Keratinocyte (primary cell): Measurements from ENCODE around the gene ZNF267. TPM values are rescaled to one million over a fixed set of nuclear protein-coding genes. Genes with fewer than 3 reads are reported as not detected.

ENCODE experiments used
- DNase-seq: peaks from one replicate; pipeline ENCODE4 v3.0.0-alpha.2; 2011; ENCODE audit warnings: low read depth, missing footprints, low spot score
- FAIRE-seq: peaks from 2 replicates; lab custom pipeline; 2011; peaks lifted over from hg19 to GRCh38; lab: Jason Lieb, UNC
- H2AFZ ChIP-seq: 2 replicates; pipeline ENCODE4 v1.6.0; 2012; ENCODE audit warnings: low read length, control low read depth, inconsistent platforms; ENCODE audit not compliant: control insufficient read depth
- H3K27ac ChIP-seq: 2 replicates; pipeline ENCODE4 v1.5.1; 2011; ENCODE audit warnings: low read length; ENCODE audit not compliant: control insufficient read depth, insufficient read depth
- H3K27me3 ChIP-seq: 3 replicates; pipeline ENCODE4 v1.6.0; 2011; ENCODE audit warnings: low read length; ENCODE audit not compliant: control insufficient read depth, insufficient read depth; ENCODE audit errors: extremely low read depth
- H3K36me3 ChIP-seq, 2 experiments: 2 replicates in 1 of 2; 3 replicates in 1 of 2; pipeline ENCODE4 v1.5.1; 2011; ENCODE audit warnings: low read length in 2 of 2, mild to moderate bottlenecking in 1 of 2; ENCODE audit not compliant: control insufficient read depth in 2 of 2, insufficient read depth in 2 of 2; ENCODE audit errors: extremely low read depth in 1 of 2
- H3K4me1 ChIP-seq: 3 replicates; pipeline ENCODE4 v1.5.1; 2011; ENCODE audit warnings: low read length; ENCODE audit not compliant: control insufficient read depth, insufficient read depth; ENCODE audit errors: extremely low read depth
- H3K4me2 ChIP-seq: 3 replicates; pipeline ENCODE4 v1.6.0; 2011; ENCODE audit warnings: low read depth, low read length; ENCODE audit not compliant: control insufficient read depth, insufficient read depth; ENCODE audit errors: extremely low read depth
- H3K4me3 ChIP-seq, 3 experiments: fragments of 200-600 bp in 1 of 3; sonication (generic) in 1 of 3; 2 replicates in 2 of 3; 3 replicates in 1 of 3; pipeline ENCODE4 v1.5.1; 2011 to 2016; ENCODE audit warnings: low read length in 3 of 3, mild to moderate bottlenecking in 3 of 3, control low read depth in 2 of 3, inconsistent platforms in 1 of 3, low read depth in 1 of 3, mixed read lengths in 1 of 3, mixed run types in 1 of 3, moderate library complexity in 1 of 3; ENCODE audit not compliant: control insufficient read depth in 2 of 3, insufficient read depth in 2 of 3; ENCODE audit errors: extremely low read depth in 1 of 3
- H3K79me2 ChIP-seq: 2 replicates; pipeline ENCODE4 v1.6.0; 2012; ENCODE audit warnings: low read length; ENCODE audit not compliant: control insufficient read depth, insufficient read depth
- H3K9ac ChIP-seq: 3 replicates; pipeline ENCODE4 v1.6.0; 2011; ENCODE audit warnings: low read length; ENCODE audit not compliant: control insufficient read depth, insufficient read depth; ENCODE audit errors: extremely low read depth
- H3K9me1 ChIP-seq: 3 replicates; pipeline ENCODE4 v1.6.0; 2011; ENCODE audit warnings: low read length; ENCODE audit not compliant: control insufficient read depth, insufficient read depth; ENCODE audit errors: extremely low read depth
- H3K9me3 ChIP-seq: 2 replicates; pipeline ENCODE4 v1.5.1; 2012; ENCODE audit warnings: low read depth, low read length; ENCODE audit not compliant: control insufficient read depth
- H4K20me1 ChIP-seq: 3 replicates; pipeline ENCODE4 v1.6.0; 2011; ENCODE audit warnings: low read length; ENCODE audit not compliant: control insufficient read depth, insufficient read depth; ENCODE audit errors: extremely low read depth
- EZH2 ChIP-seq: IDR thresholded peaks from one replicate; pipeline ENCODE4 v1.6.1; 2012; ENCODE audit warnings: inconsistent platforms, mild to moderate bottlenecking, low read length, moderate library complexity
- dilution Hi-C: fragments of 300-500 bp; cut with MboI; formaldehyde crosslinking; loops from one replicate; pipeline ENCODE4 v1.7.0; 2020; ENCODE audit warnings: low sequenced_read_pairs; ENCODE audit not compliant: extremely low pct_ligation_motif_present
- polyA plus RNA-seq, 5 experiments: library from polyadenylated mRNA; depleted of rRNA in 3 of 5; stranded (reverse) in 3 of 5; stranded (forward) in 1 of 5; unstranded in 1 of 5; fragments of >200 nt; gene quantifications; 1 replicate in 1 of 5; 2 replicates in 3 of 5; 3 replicates in 1 of 5; pipeline versions ENCODE4 v1.2.1 to v1.2.3, GENCODE V29; 2011 to 2012; ENCODE audit warnings: missing spikeins in 2 of 5, low read depth in 1 of 5, low replicate concordance in 1 of 5
- TF ChIP-seq, protein P1 (sequence below), 3 experiments: IDR thresholded peaks in 1 of 3; conservative IDR thresholded peaks in 1 of 3; optimal IDR thresholded peaks in 1 of 3; 2 replicates in 2 of 3; 3 replicates in 1 of 3; pipeline versions ENCODE3 to v1.5.1; 2011; ENCODE audit warnings: low read length in 3 of 3, mild to moderate bottlenecking in 3 of 3, moderate library complexity in 2 of 3, control low read depth in 1 of 3, inconsistent platforms in 1 of 3; ENCODE audit not compliant: insufficient read depth in 2 of 3; ENCODE audit errors: extremely low read depth in 1 of 3

The ZNF267 gene
- polyA plus RNA-seq, 1 donor (not counting 4 experiments of a cell fraction or from before 2014, with no cell fraction given): 10.7 TPM

DNA sequence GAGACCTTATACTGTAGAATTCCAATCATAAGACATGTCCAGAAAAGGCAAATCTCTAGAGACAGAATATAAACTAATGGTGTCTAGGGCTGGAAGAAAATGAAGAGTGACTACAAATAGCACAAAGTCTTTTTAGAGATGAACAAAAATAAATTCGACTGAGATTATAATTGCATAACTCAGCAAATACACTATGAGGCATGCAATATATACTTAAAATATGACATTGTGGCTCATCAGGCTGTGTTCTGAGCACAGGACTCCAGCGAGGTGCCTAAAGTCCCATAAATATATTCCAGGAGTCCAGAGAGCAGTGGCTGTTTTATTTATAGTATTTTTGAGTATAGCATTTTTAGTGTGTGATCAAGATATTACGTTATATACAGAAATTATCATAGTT, 13.1 kb upstream of the ZNF267 start:
- TF ChIP-seq, protein P1, sequence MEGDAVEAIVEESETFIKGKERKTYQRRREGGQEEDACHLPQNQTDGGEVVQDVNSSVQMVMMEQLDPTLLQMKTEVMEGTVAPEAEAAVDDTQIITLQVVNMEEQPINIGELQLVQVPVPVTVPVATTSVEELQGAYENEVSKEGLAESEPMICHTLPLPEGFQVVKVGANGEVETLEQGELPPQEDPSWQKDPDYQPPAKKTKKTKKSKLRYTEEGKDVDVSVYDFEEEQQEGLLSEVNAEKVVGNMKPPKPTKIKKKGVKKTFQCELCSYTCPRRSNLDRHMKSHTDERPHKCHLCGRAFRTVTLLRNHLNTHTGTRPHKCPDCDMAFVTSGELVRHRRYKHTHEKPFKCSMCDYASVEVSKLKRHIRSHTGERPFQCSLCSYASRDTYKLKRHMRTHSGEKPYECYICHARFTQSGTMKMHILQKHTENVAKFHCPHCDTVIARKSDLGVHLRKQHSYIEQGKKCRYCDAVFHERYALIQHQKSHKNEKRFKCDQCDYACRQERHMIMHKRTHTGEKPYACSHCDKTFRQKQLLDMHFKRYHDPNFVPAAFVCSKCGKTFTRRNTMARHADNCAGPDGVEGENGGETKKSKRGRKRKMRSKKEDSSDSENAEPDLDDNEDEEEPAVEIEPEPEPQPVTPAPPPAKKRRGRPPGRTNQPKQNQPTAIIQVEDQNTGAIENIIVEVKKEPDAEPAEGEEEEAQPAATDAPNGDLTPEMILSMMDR (optimal IDR thresholded peaks at IDR 0.05 in 1 of 3, IDR thresholded peaks at IDR 0.05 in 1 of 3, conservative IDR thresholded peaks at IDR 0.05 in 1 of 3; ENCODE audit: extremely low read depth in 1 of 3, insufficient read depth in 2 of 3, low read length in 3 of 3): no peak
- TF ChIP-seq EZH2: no peak
- Histone ChIP-seq H3K9ac (no peak overlapping the region), H3K4me2 (no peak overlapping the region), H3K4me1 (no peaks in the 10 kb centered on the region), H3K9me1 (no peaks in the 10 kb centered on the region), H3K36me3 (no peaks in the 10 kb centered on the region), H3K79me2 (no peaks in the 10 kb centered on the region), H3K27ac (no peak overlapping the region), H3K27me3 (no peaks in the 10 kb centered on the region), H3K4me3 (no peak overlapping the region), H4K20me1 (no peaks in the 10 kb centered on the region), H3K9me3 (no peaks in the 10 kb centered on the region), H2AFZ (no peak overlapping the region)
- FAIRE-seq (no peak), DNase-seq (no peak)
- dilution Hi-C loops: no loop called here

DNA sequence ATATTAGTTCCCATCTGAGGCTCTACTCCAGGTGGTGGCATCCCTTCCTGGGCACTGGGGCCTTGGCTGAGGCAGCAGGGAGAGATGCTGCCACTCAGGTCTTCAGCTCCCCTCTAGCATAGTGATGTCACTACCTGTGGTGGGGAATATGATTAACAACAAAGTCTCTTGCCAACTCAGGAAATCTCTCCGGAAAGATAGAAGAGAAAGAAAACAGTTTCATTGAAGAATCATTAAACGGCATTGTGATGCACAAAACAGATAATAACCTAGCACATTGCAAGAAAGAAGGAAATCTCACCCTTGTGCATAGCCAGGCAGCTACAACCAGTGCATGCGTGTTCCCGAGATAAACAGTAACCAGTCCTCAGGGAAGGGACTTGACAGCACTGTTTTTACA, 12.2 kb upstream of the ZNF267 start:
- Histone ChIP-seq H3K4me1 (no peaks in the 10 kb centered on the region), H3K4me3 (no peak overlapping the region), H3K4me2 (no peak overlapping the region), H3K27ac (no peak overlapping the region), H3K9me3 (no peaks in the 10 kb centered on the region), H2AFZ (no peak overlapping the region), H3K9me1 (no peaks in the 10 kb centered on the region), H4K20me1 (no peaks in the 10 kb centered on the region), H3K79me2 (no peaks in the 10 kb centered on the region), H3K36me3 (no peaks in the 10 kb centered on the region), H3K9ac (no peak overlapping the region), H3K27me3 (no peaks in the 10 kb centered on the region)
- DNase-seq (no peak), FAIRE-seq (no peak)
- dilution Hi-C loops: no loop called here
- TF ChIP-seq, protein P1 (optimal IDR thresholded peaks at IDR 0.05 in 1 of 3, IDR thresholded peaks at IDR 0.05 in 1 of 3, conservative IDR thresholded peaks at IDR 0.05 in 1 of 3; ENCODE audit: extremely low read depth in 1 of 3, insufficient read depth in 2 of 3, low read length in 3 of 3): no peak
- no peak for TF ChIP-seq EZH2
